Lower leg skin (tissue), 4 donors: ENCODE measurements around the gene B4GALNT4. TPM values are rescaled to one million over a fixed set of nuclear protein-coding genes. Genes with fewer than 3 reads are reported as not detected.

Experiments
- DNase-seq, 2 donors: peaks; one replicate each; pipeline ENCODE4 v3.0.0-alpha.2; 2019; ENCODE audit warnings: low spot score in 2 of 2
- H3K4me3 ChIP-seq: fragments of 200-600 bp; sonication (generic); 2 replicates; pipeline ENCODE4 v1.5.1; 2017; ENCODE audit warnings: mild to moderate bottlenecking, low read depth; ENCODE audit not compliant: poor library complexity, severe bottlenecking
- CTCF ChIP-seq, 3 donors: fragments of 450-650 bp; IDR thresholded peaks; one replicate each; pipeline ENCODE4 v1.5.1; 2016; ENCODE audit warnings: antibody characterized with exemption in 3 of 3, mild to moderate bottlenecking in 3 of 3, moderate library complexity in 2 of 3
- POLR2A ChIP-seq, 2 donors: fragments of 450-650 bp; IDR thresholded peaks; one replicate each; pipeline ENCODE4 v1.6.1; 2016 to 2017; ENCODE audit warnings: antibody characterized with exemption in 2 of 2, mild to moderate bottlenecking in 1 of 2, moderate library complexity in 1 of 2
- WGBS, 2 donors: methylation state at CpG; one replicate each; pipeline ENCODE4 v1.1.5; 2018; 5-methylcytosine and 5-hydroxymethylcytosine counted together
- intact Hi-C: fragments of 100-400 bp; cut with DNase I; formaldehyde crosslinking; loops from one replicate; pipeline ENCODE4 v1.15.0; 2023; ENCODE audit warnings: low total_unique reads
- total RNA-seq, 4 donors: library from RNA; depleted of rRNA; stranded (reverse); fragments of >200 nt; gene quantifications; one replicate each; pipeline ENCODE4 v1.1.0, GENCODE V29; 2016

The B4GALNT4 gene
- total RNA-seq, 4 donors from 2014 or later, result 1.8 to 20.0 (median 5.0) TPM

GRCh38 chr11:334264-334994 lies 34.9 kb upstream of the B4GALNT4 start:
- no peak for DNase-seq

GRCh38 chr11:335779-336658 lies 33.3 kb upstream of the B4GALNT4 start:
- no peak for DNase-seq
- intact Hi-C loops, result no loop called here
- TF ChIP-seq POLR2A (IDR thresholded peaks at IDR 0.05), result no peak
- no peak for TF ChIP-seq CTCF (IDR thresholded peaks at IDR 0.05)
- 46 to 51% methylated on average over 15 of the region's 15 CpGs for WGBS, 2 donors
- no peak overlapping the region for H3K4me3 ChIP-seq

More at GRCh38 chr11:334264-334994, 34.9 kb upstream of the B4GALNT4 start:
- no peak overlapping the region for H3K4me3 ChIP-seq
- intact Hi-C loops, result no loop called here
- 56 to 62% methylated on average over 25 of the region's 25 CpGs for WGBS, 2 donors
- TF ChIP-seq POLR2A (IDR thresholded peaks at IDR 0.05) (no peak), CTCF (IDR thresholded peaks at IDR 0.05) (no peak)

- no peak for DNase-seq
- WGBS, 2 donors, result 71 to 88% methylated on average over 4 of the region's 4 CpGs
Observed at GRCh38 chr11:336659-337198, 32.6 kb upstream of the B4GALNT4 start.

DNA sequence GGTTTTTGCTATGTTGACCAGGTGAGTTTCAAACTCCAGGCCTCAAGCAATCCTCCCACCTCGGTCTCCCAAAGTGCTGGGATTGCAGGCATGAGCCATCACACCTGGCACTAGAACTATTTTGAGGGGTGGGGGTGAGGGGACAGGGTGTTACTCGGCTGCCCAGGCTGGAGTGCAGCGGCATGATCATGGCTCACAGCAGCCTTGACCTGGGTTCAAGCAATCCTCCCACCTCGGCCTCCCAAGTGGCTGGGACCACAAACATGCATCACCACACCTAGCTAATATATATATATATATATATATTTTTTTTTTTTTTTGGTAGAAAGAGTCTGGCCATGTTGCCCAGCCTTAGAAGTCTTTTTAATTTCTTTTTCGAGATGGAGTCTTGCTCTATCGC lies 31.6 kb upstream of the B4GALNT4 start:
- intact Hi-C loops, result no loop called here
- 93 to 98% methylated on average over 6 of the region's 6 CpGs for WGBS, 2 donors
- no peak for TF ChIP-seq POLR2A (IDR thresholded peaks at IDR 0.05)
- no peak for TF ChIP-seq CTCF (IDR thresholded peaks at IDR 0.05)
- H3K4me3 ChIP-seq, result no peak overlapping the region
- no peak for DNase-seq

More at GRCh38 chr11:336659-337198, 32.6 kb upstream of the B4GALNT4 start:
- intact Hi-C loops, result no loop called here
- no peak overlapping the region for H3K4me3 ChIP-seq
- no peak for TF ChIP-seq POLR2A (IDR thresholded peaks at IDR 0.05)

DNA sequence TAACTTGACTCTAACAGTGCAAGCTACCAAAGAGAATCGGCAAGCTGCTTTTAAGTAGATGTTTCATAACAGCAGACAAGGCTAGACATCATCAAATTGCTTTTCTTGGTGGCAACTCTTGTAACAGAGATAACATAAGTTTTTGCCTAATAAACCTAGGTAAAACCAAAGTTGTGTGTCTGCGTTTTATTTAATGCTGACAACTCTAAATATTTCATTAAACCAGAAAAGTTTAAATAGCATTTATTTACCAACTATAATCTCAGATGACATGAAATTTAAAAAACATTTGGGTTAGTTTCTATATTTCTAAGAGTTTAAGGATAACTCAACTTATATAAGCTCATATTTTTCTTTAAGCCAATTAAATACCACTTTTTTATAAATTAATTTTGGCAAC lies 29.3 kb upstream of the B4GALNT4 start:
- intact Hi-C loops, result no loop called here
- no peak overlapping the region for H3K4me3 ChIP-seq
- DNase-seq, result no peak
- TF ChIP-seq CTCF (IDR thresholded peaks at IDR 0.05) (no peak), POLR2A (IDR thresholded peaks at IDR 0.05) (no peak)
- 80 to 91% methylated on average over 2 of the region's 2 CpGs for WGBS, 2 donors
